GM10847 (cell line): ENCODE data around the gene MCUR1.

Source experiments
- POLR2A ChIP-seq: IDR thresholded peaks from 2 replicates; pipeline ENCODE4 v1.6.1; 2011; ENCODE audit not compliant: insufficient read length; ENCODE audit errors: extremely low read depth

Gene MCUR1

GRCh38 chr6:13832778-13833177, 18.4 kb upstream of the MCUR1 start:
- TF ChIP-seq POLR2A = no peak

GRCh38 chr6:13831615-13832014, 17.3 kb upstream of the MCUR1 start:
- TF ChIP-seq POLR2A = no peak

- TF ChIP-seq POLR2A = no peak
These were observed 16.4 kb upstream of the MCUR1 start for GRCh38 chr6:13830803-13831202.

DNA sequence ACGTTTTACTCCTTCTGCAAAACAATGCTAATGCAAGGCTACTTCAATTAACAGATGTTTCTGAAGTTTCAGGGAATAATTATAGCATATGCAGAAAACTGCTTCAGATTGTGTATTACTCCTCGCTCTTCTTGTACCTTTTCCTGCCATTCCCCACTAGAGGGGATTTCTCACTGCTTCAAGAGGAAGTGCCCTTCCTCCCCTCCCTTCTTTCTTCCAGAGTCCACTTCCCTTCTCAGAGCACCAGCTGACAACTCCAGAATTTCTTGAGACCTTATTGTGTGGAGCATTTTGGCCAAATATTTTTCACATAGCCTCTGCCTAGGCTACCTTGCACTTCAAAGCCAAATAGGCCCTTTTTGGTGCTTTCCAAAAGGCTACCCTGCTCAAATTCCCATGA, 12.7 kb upstream of the MCUR1 start:
- no peak for TF ChIP-seq POLR2A

DNA sequence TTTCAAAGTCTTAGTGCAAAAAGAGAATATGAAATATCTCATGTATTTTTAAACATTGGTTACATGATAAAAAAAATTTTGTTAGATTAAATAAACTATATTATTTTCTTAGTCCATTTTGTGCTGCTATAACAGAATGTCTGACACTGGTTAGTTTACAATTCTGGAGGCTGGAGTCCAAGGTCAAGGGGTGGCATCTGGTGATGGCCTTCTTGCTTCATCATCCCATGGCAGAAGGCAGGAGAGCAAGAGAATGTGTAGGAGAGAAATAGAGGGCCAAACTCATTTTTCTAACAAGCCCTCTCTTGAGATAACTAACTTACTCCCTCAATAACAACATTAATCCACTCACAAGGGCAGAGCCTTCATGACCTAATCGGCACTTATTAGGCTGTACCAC, 11.5 kb upstream of the MCUR1 start:
- no peak for TF ChIP-seq POLR2A

DNA sequence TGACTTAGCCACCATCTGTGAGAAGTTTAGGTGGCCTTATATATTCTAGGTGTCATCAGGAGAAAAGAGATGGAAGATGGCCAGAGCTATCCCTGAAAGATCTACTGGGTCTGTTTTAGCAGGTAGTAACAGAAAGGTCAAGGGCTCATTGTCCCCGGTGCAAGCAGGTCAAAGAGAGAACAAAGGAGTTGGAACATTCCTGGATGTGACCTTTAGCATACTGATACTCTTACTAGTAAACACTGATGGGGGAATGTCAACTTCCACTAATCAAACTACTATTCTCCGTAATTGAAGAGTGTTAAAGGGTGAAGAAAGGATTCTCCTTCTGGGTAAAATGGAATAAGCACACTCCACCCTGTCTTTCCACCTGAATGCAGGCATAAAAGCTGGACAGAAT, 4.0 kb upstream of the MCUR1 start:
- TF ChIP-seq POLR2A = no peak

- TF ChIP-seq POLR2A = no peak
These were observed 700 bp upstream of the MCUR1 start for GRCh38 chr6:13814938-13815575.

DNA sequence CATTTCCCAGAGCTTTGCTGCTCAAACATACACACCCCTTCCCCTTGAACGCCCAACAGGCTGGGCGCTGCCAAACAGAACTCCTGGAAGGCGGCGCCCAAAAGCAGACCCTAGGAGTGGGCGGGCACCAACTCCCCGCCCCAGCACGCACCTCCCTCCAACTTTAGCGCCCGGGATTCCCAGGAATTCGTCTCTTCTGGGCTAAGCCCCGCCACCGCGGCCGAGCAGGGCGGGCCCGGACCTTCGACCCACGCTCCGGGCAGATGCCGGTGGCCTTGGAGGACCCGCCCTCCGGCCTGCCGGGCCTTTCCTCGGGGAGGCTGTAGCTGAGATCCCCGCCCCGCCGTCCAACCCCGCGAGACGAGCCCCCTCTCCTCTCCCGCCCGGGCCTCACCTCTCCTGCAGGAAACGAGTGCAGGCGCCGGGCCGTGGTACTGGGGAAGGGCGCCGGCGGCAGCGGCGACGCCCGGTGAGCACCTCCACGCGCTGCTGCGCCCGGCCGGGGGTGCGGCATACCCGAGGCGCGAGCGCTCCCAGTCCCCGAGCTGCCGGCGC, 659 bp downstream of the MCUR1 start:
- no peak for TF ChIP-seq POLR2A

GRCh38 chr6:13813026-13813425, 1.3 kb downstream of the MCUR1 start:
- TF ChIP-seq POLR2A = no peak

DNA sequence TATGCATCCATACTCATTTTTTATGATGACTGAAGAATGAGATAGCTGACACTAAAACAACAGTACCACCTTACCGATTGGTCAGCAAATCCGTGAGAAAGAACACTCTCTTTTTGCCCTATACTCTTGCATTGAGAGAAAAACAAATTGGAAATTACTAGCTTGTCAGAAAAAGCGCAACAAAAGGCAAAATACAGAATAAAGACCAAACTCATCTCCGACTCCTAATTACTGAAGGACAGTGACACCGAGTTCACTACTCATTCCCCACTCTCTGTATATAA, 2.1 kb downstream of the MCUR1 start:
- no peak for TF ChIP-seq POLR2A

DNA sequence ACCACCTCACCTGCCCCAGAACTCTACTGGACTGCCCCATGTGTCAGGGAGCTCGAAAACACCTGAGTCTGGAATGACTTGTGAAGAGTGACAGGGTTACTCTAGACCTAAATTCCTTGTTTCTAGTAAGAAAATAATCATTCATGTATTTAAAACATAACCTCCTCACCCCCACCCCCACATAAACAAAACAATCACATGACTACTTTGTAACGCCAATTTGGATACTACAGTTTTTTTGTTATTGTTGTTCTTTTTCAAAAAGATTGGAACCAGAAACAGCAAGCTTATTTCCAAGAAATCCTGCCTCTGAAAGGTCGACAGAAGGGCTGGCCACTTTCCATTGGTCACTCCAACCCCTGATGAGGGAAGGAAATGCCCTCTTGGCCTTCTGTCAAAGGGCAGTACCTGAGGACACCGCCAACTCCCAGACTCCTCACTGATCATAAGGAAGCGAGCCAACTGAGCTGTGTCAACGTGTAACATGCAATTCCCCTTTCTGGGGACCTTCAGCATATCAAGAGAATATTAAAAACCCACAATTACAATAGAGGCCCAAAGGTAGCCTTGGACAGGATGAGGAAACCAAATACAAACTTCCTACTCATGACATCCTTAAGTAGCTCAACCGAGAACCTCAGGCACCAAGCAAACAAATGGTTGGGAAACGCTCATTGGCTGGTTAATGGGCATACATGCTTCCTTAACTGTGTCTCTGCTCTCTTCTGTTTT, 2.6 kb downstream of the MCUR1 start:
- no peak for TF ChIP-seq POLR2A

GRCh38 chr6:13810688-13811446, 3.5 kb downstream of the MCUR1 start:
- no peak for TF ChIP-seq POLR2A

GRCh38 chr6:13808801-13809200, 5.6 kb downstream of the MCUR1 start:
- TF ChIP-seq POLR2A = no peak

DNA sequence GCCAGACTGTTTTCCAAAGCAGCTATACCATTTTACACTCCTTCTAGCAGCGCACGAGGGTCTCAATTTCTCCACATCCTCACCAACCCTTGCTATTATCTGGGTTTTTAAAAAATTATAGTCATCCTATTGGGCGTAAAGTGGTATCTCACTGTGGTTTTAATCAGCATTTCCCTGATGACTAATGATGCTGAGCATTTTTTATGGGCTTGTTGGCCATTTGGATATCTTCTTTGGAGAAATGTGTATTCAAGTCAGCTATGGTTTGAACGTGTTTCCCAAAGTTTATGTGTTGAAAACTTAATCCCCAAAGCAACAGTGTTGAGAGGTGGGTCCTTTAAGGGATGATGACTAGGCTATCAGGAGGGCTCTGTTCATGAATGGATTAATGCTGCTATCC, 6.7 kb downstream of the MCUR1 start:
- no peak for TF ChIP-seq POLR2A

DNA sequence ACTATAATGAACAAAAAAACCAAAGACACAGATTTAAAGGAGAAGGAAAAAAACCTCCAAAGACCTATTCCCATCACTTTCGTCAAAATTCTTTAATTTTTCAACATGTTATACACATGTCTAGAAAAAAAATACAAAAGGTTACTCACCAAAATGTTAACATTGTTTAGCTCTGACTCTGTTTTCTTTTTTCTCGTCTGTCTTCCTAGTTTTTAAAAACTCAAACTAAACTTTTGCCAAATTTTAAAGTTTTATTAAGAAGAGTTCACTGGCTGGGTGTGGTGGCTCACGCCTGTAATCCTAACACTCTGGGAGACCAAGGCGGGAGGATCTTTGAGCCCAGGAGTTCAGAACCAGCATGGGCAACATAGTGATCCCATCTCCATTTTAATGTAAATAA, 10.8 kb downstream of the MCUR1 start:
- TF ChIP-seq POLR2A = no peak

DNA sequence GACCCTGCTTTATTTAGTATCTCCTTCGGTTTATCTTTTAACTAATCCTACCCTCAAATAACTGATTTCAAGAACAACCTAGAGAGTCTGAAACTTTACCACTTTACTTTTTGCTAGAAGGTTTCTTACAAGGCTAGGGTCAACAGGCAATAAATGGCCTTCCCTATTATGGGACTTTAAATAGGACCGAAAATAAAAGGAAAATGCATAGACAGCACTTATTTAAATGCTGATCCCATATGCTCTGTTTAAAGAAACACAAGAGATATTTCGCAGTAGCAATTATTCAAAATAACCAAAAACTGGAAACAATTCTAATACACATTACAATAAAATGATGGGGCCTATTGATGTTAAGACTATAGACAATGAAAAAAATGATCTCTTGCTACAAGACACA, 13.7 kb downstream of the MCUR1 start:
- no peak for TF ChIP-seq POLR2A
